Suprapubic skin (tissue), 3 donors: ENCODE results near the gene PLCB1.

Experiments used
- EP300 ChIP-seq: sonication (generic); formaldehyde crosslinking; IDR thresholded peaks from one replicate; pipeline ENCODE4 v1.6.1; 2017; ENCODE audit warnings: antibody characterized with exemption
- POLR2A ChIP-seq, 2 donors: fragments of 450-650 bp; IDR thresholded peaks; one replicate each; pipeline ENCODE4 v1.6.1; 2017; ENCODE audit warnings: antibody characterized with exemption in 2 of 2, mild to moderate bottlenecking in 2 of 2, moderate library complexity in 2 of 2
- TF ChIP-seq, protein P1 (sequence below), 2 donors: fragments of 200-600 bp in 1 of 2; fragments of 450-650 bp in 1 of 2; sonication (generic) in 1 of 2; IDR thresholded peaks; one replicate each; pipeline ENCODE4 v1.5.1; 2016 to 2019; ENCODE audit warnings: antibody characterized with exemption in 2 of 2, mild to moderate bottlenecking in 1 of 2, moderate library complexity in 1 of 2

DNA sequence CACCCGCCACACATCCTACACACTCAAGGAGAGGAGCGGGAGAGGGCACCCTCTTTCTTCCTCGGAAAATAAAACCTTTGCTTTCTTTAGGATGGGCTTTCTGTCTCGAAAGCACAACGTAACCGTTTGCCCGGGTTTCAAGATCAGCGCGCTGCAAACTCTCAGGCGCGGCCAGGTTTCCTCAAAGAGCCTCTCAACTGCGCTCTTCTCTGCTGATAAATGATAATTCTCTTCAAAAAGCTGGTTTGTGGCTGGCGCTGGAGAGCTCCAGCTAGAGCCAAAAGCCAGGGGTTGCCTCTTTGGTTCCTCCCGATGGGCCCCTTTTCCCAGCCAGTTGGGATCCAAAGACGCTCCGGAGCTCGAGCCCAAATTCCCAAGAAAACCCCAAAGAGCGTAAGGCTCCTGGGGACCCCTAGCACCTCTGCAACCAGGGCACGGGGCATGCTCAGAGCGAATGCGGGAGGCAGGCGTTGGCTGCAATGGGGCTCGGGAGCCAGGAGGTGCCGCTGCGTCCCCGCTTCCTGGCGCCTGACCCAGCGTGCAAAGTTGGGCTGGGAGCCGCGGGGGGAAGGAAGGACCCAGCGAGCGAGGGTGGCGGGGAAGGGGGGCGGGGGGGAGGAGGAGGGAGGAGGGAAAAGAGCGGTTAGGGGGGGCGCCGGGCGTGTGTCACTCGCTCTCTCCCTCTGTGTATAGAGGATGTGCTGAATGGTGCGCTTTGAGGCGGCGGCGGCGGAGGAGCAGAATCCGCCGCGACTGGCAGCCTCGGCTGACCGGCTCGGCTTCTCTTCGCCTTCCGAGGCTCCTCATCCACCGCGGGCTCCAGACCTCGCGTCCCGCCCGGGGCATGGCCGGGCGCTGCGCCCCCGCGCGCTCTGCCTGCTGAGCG, at the start of gene PLCB1:
- TF ChIP-seq EP300 (no peak), POLR2A (IDR thresholded peaks at IDR 0.05) (no peak)
- TF ChIP-seq, protein P1, sequence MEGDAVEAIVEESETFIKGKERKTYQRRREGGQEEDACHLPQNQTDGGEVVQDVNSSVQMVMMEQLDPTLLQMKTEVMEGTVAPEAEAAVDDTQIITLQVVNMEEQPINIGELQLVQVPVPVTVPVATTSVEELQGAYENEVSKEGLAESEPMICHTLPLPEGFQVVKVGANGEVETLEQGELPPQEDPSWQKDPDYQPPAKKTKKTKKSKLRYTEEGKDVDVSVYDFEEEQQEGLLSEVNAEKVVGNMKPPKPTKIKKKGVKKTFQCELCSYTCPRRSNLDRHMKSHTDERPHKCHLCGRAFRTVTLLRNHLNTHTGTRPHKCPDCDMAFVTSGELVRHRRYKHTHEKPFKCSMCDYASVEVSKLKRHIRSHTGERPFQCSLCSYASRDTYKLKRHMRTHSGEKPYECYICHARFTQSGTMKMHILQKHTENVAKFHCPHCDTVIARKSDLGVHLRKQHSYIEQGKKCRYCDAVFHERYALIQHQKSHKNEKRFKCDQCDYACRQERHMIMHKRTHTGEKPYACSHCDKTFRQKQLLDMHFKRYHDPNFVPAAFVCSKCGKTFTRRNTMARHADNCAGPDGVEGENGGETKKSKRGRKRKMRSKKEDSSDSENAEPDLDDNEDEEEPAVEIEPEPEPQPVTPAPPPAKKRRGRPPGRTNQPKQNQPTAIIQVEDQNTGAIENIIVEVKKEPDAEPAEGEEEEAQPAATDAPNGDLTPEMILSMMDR (IDR thresholded peaks at IDR 0.05) = peak; percentile 41 to 84
